Fibroblast of lung (primary cell): ENCODE results near the gene CDS1. TPM values are rescaled to one million over a fixed set of nuclear protein-coding genes. Genes with fewer than 3 reads are reported as not detected.

ENCODE experiments used
- DNase-seq, 2 donors: peaks; one replicate each; pipeline versions ENCODE4 v3.0.0 to v3.0.0-alpha.2; 2010; ENCODE audit warnings: low read depth in 2 of 2
- H2AFZ ChIP-seq: 2 replicates; pipeline ENCODE4 v1.5.1; 2012; ENCODE audit warnings: low read length, control low read depth, inconsistent platforms
- H3K27ac ChIP-seq: 2 replicates; pipeline ENCODE4 v1.5.1; 2011; ENCODE audit warnings: low read length, control low read depth; ENCODE audit not compliant: insufficient read depth
- H3K27me3 ChIP-seq: 2 replicates; pipeline ENCODE4 v1.5.1; 2011; ENCODE audit warnings: mild to moderate bottlenecking, low read length; ENCODE audit not compliant: control insufficient read depth, insufficient read depth
- H3K36me3 ChIP-seq: 2 replicates; pipeline ENCODE4 v1.5.1; 2011; ENCODE audit warnings: low read length; ENCODE audit not compliant: control insufficient read depth, insufficient read depth
- H3K4me1 ChIP-seq: 2 replicates; pipeline ENCODE4 v1.5.1; 2011; ENCODE audit warnings: low read length; ENCODE audit not compliant: control insufficient read depth, insufficient read depth; ENCODE audit errors: extremely low read depth
- H3K4me2 ChIP-seq: 2 replicates; pipeline ENCODE4 v1.5.1; 2011; ENCODE audit warnings: low read length, control low read depth; ENCODE audit not compliant: insufficient read depth; ENCODE audit errors: extremely low read depth
- H3K4me3 ChIP-seq, 4 experiments: fragments of 200-600 bp in 1 of 4; sonication (generic) in 1 of 4; replicated peaks in 1 of 4; 2 replicates each; pipeline ENCODE4 v1.5.1; 2011 to 2016; ENCODE audit warnings: low read length in 4 of 4, low read depth in 3 of 4, mild to moderate bottlenecking in 3 of 4, control low read depth in 2 of 4, inconsistent platforms in 1 of 4, mixed read lengths in 1 of 4; ENCODE audit not compliant: insufficient read depth in 1 of 4; ENCODE audit errors: control extremely low read depth in 1 of 4
- H3K79me2 ChIP-seq: 2 replicates; pipeline ENCODE4 v1.5.1; 2012; ENCODE audit warnings: mild to moderate bottlenecking, low read length, inconsistent platforms; ENCODE audit not compliant: control insufficient read depth, insufficient read depth
- H3K9ac ChIP-seq: 2 replicates; pipeline ENCODE4 v1.5.1; 2011; ENCODE audit warnings: mild to moderate bottlenecking, low read length, control low read depth; ENCODE audit not compliant: insufficient read depth
- H3K9me3 ChIP-seq: 2 replicates; pipeline ENCODE4 v1.5.1; 2012; ENCODE audit warnings: low read depth, low read length; ENCODE audit not compliant: control insufficient read depth, insufficient read depth
- H4K20me1 ChIP-seq: 2 replicates; pipeline ENCODE4 v1.5.1; 2011; ENCODE audit warnings: low read length; ENCODE audit not compliant: control insufficient read depth, insufficient read depth; ENCODE audit errors: extremely low read depth
- EZH2 ChIP-seq: IDR thresholded peaks from 2 replicates; pipeline ENCODE4 v1.5.1; 2012; ENCODE audit warnings: low read length, control low read depth, mild to moderate bottlenecking; ENCODE audit errors: missing control alignments
- polyA plus RNA-seq, 2 donors: library from polyadenylated mRNA; depleted of rRNA in 1 of 2; stranded (reverse) in 1 of 2; unstranded in 1 of 2; fragments of >200 nt; gene quantifications; 2 replicates each; pipeline ENCODE4 v1.2.1, GENCODE V29; 2011 to 2012; ENCODE audit warnings: missing spikeins in 1 of 2
- total RNA-seq: library from RNA; depleted of rRNA; stranded (reverse); fragments of >200 nt; gene quantifications from 2 replicates; pipeline ENCODE4 v1.2.1, GENCODE V29; 2014
- TF ChIP-seq, protein P1 (sequence below), 2 donors: IDR thresholded peaks in 1 of 2; conservative IDR thresholded peaks in 1 of 2; 1 replicate in 1 of 2; 2 replicates in 1 of 2; pipeline ENCODE4 v1.5.1; 2011 to 2012; ENCODE audit warnings: low read length in 2 of 2, control low read depth in 1 of 2, inconsistent platforms in 1 of 2, low read depth in 1 of 2, mild to moderate bottlenecking in 1 of 2

CDS1 gene
- total and polyA plus RNA-seq, 2 donors (not counting 1 experiment from before 2014, with no cell fraction given): 0.08 to 0.33 TPM

DNA sequence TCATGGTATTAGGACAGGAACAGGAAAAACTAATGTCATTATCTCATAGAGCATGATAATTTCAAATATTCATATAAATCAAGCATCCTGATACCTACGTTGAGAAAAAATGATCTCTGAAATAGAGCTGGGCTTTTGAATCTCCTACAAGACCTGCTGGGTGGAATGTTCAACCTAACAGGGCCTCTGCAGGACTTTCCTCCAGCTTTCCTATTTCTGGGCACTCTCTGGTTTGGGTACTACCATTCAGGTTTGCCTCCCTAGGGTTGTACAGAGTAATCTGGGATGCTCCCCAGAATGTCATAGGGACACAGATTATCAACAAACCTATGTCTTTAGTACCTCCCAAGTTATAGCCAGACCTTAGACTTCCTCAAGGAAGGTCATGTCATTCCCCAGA, 108.9 kb downstream of the CDS1 start:
- peaks cover 8% of the 10 kb centered on the region for H3K36me3 ChIP-seq
- H3K9ac ChIP-seq: no peak overlapping the region
- no peak overlapping the region for H3K27ac ChIP-seq

DNA sequence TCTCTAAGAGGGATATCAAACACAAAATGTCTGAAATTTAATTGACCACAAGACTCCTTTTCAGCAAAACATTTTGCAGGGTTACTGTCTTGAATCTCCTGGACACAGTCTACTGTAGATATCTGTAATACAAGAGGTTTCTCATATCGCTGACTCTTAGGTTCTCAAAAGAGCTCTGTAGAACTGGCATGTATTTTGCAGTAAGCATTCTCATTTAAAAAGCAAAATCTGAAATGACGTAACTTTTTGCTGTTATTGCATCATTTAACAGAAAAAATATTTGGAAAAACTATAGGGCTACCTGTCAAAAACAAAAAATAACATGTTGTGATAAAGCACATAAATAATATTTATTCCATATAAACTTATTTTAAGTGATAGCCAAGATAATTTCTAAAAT, 114.2 kb downstream of the CDS1 start:
- Histone ChIP-seq H3K4me3 (no peak overlapping the region), H3K36me3 (peaks cover 3% of the 10 kb centered on the region)

More for the DNA sequence above, 108.9 kb downstream of the CDS1 start:
- Histone ChIP-seq H3K27me3 (no peaks in the 10 kb centered on the region), H3K4me1 (peaks cover 14% of the 10 kb centered on the region), H3K79me2 (no peaks in the 10 kb centered on the region), H3K9me3 (no peaks in the 10 kb centered on the region), H3K4me2 (peak overlapping the region; percentile 8), H2AFZ (no peak overlapping the region), H3K4me3 (no peak overlapping the region), H4K20me1 (no peaks in the 10 kb centered on the region)
- no peak for DNase-seq
- no peak for TF ChIP-seq EZH2
- TF ChIP-seq, protein P1, sequence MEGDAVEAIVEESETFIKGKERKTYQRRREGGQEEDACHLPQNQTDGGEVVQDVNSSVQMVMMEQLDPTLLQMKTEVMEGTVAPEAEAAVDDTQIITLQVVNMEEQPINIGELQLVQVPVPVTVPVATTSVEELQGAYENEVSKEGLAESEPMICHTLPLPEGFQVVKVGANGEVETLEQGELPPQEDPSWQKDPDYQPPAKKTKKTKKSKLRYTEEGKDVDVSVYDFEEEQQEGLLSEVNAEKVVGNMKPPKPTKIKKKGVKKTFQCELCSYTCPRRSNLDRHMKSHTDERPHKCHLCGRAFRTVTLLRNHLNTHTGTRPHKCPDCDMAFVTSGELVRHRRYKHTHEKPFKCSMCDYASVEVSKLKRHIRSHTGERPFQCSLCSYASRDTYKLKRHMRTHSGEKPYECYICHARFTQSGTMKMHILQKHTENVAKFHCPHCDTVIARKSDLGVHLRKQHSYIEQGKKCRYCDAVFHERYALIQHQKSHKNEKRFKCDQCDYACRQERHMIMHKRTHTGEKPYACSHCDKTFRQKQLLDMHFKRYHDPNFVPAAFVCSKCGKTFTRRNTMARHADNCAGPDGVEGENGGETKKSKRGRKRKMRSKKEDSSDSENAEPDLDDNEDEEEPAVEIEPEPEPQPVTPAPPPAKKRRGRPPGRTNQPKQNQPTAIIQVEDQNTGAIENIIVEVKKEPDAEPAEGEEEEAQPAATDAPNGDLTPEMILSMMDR (conservative IDR thresholded peaks at IDR 0.05 in 1 of 2, IDR thresholded peaks at IDR 0.05 in 1 of 2; ENCODE audit: low read depth in 1 of 2, low read length in 2 of 2): no peak

DNA sequence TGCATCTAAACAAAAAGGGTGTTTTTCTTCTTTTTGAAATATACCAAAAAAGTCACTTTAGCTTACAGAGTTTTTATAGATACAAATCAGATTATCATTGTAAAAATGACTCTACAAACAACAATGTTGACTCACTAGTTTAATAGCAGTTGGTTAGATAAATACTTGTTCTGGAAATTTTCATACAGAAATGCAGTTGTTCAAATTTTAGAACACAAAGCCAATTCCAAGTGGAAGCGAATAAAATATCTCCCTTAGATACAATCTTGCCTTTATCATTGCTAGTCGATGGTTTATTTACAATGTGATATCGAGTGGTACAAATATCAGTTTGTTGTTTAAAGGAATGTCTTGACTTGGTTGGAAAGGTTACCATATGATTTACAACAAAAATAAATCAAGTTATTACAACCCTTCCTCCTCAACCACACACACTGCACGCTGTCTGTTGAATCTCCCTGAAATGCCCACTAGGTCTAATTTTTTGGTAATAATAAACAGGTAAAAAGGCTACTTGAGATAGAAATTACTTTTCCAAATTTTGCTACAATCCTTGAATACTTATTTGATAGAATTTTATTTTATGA, 114.8 kb downstream of the CDS1 start:
- no peak for TF ChIP-seq EZH2
- TF ChIP-seq, protein P1 (conservative IDR thresholded peaks at IDR 0.05 in 1 of 2, IDR thresholded peaks at IDR 0.05 in 1 of 2; ENCODE audit: low read depth in 1 of 2, low read length in 2 of 2): no peak
- no peaks in the 10 kb centered on the region for H3K79me2 ChIP-seq
- H2AFZ ChIP-seq: no peak overlapping the region
- no peak overlapping the region for H3K4me2 ChIP-seq
- H3K4me1 ChIP-seq: no peaks in the 10 kb centered on the region
- no peaks in the 10 kb centered on the region for H3K27me3 ChIP-seq
- peak in 1 of 2 donors; percentile 19 for DNase-seq
- no peak overlapping the region for H3K9ac ChIP-seq
- no peak overlapping the region for H3K27ac ChIP-seq
- H3K9me3 ChIP-seq: no peaks in the 10 kb centered on the region
- no peak overlapping the region for H3K4me3 ChIP-seq
- H3K36me3 ChIP-seq: peaks cover 3% of the 10 kb centered on the region
- no peaks in the 10 kb centered on the region for H4K20me1 ChIP-seq

More for the DNA sequence above, 114.2 kb downstream of the CDS1 start:
- no peak for TF ChIP-seq EZH2
- TF ChIP-seq, protein P1 (conservative IDR thresholded peaks at IDR 0.05 in 1 of 2, IDR thresholded peaks at IDR 0.05 in 1 of 2; ENCODE audit: low read depth in 1 of 2, low read length in 2 of 2): no peak
- Histone ChIP-seq H3K79me2 (no peaks in the 10 kb centered on the region), H4K20me1 (no peaks in the 10 kb centered on the region), H3K4me1 (no peaks in the 10 kb centered on the region), H3K9me3 (no peaks in the 10 kb centered on the region), H3K27me3 (no peaks in the 10 kb centered on the region), H2AFZ (no peak overlapping the region), H3K27ac (no peak overlapping the region), H3K4me2 (no peak overlapping the region), H3K9ac (no peak overlapping the region)
- peak in 1 of 2 donors; percentile 27 for DNase-seq
